CD14-positive monocyte (primary cell): ENCODE measurements around the gene NARS2. TPM values are rescaled to one million over a fixed set of nuclear protein-coding genes. Genes with fewer than 3 reads are reported as not detected.

Experiments used
- DNase-seq, 3 donors: peaks; one replicate each; pipeline ENCODE4 v3.0.0-alpha.2; 2011 to 2022
- H2AFZ ChIP-seq: 2 replicates; pipeline ENCODE4 v1.6.0; 2012; ENCODE audit warnings: mild to moderate bottlenecking, low read depth, low read length, inconsistent platforms; ENCODE audit not compliant: insufficient read depth, poor library complexity, severe bottlenecking
- H3K27ac ChIP-seq, 2 donors: 1 replicate in 1 of 2; 2 replicates in 1 of 2; pipeline ENCODE4 v1.5.1; 2012 to 2013; ENCODE audit warnings: low read length in 2 of 2, control low read depth in 1 of 2, inconsistent platforms in 1 of 2, low read depth in 1 of 2, mild to moderate bottlenecking in 1 of 2
- H3K27me3 ChIP-seq, 2 donors: one replicate each; pipeline versions ENCODE4 v1.6.0 to v1.6.1; 2011 to 2013; ENCODE audit warnings: low read length in 2 of 2; ENCODE audit not compliant: control insufficient read depth in 2 of 2, insufficient read depth in 2 of 2
- H3K36me3 ChIP-seq, 2 donors: replicated peaks in 1 of 2; 1 replicate in 1 of 2; 2 replicates in 1 of 2; pipeline versions ENCODE4 v1.5.1 to v1.6.1; 2012 to 2013; ENCODE audit warnings: low read length in 2 of 2, control low read depth in 1 of 2, inconsistent platforms in 1 of 2, mild to moderate bottlenecking in 1 of 2; ENCODE audit not compliant: insufficient read depth in 2 of 2, control insufficient read depth in 1 of 2
- H3K4me1 ChIP-seq, 2 donors: 1 replicate in 1 of 2; 2 replicates in 1 of 2; pipeline versions ENCODE4 v1.5.1 to v1.6.1; 2012 to 2013; ENCODE audit warnings: low read length in 2 of 2, control low read depth in 1 of 2, inconsistent platforms in 1 of 2, mild to moderate bottlenecking in 1 of 2, moderate library complexity in 1 of 2; ENCODE audit not compliant: insufficient read depth in 2 of 2, control insufficient read depth in 1 of 2
- H3K4me2 ChIP-seq: replicated peaks from 2 replicates; pipeline ENCODE3; 2012; ENCODE audit warnings: low read length, moderate library complexity, mild to moderate bottlenecking; ENCODE audit not compliant: poor library complexity, severe bottlenecking; ENCODE audit errors: extremely low read depth
- H3K4me3 ChIP-seq, 3 experiments: fragments of 200-600 bp in 1 of 3; sonication (generic) in 1 of 3; replicated peaks in 1 of 3; 1 replicate in 2 of 3; 2 replicates in 1 of 3; pipeline ENCODE4 v1.5.1; 2011 to 2013; ENCODE audit warnings: low read length in 3 of 3, mild to moderate bottlenecking in 3 of 3, control low read depth in 2 of 3, low read depth in 2 of 3, inconsistent platforms in 1 of 3, moderate library complexity in 1 of 3
- H3K79me2 ChIP-seq: 2 replicates; pipeline ENCODE4 v1.6.0; 2012; ENCODE audit warnings: mild to moderate bottlenecking, control low read depth, inconsistent platforms, low read length, moderate library complexity; ENCODE audit not compliant: insufficient read depth
- H3K9ac ChIP-seq: 2 replicates; pipeline ENCODE4 v1.6.0; 2017; ENCODE audit warnings: low read length, mild to moderate bottlenecking; ENCODE audit not compliant: insufficient read depth, poor library complexity, severe bottlenecking
- H3K9me3 ChIP-seq, 2 donors: replicated peaks in 1 of 2; 1 replicate in 1 of 2; 2 replicates in 1 of 2; pipeline versions ENCODE4 v1.5.1 to v1.6.1; 2012 to 2013; ENCODE audit warnings: low read length in 2 of 2, control low read depth in 1 of 2; ENCODE audit not compliant: control insufficient read depth in 1 of 2, insufficient read depth in 1 of 2
- H4K20me1 ChIP-seq: 2 replicates; pipeline ENCODE4 v1.6.0; 2012; ENCODE audit warnings: mild to moderate bottlenecking, low read length, control low read depth, moderate library complexity; ENCODE audit not compliant: insufficient read depth
- H3K27ac Mint-ChIP-seq, 7 donors: one replicate each; pipeline ENCODE4 v1.8.0; 2020; ENCODE audit warnings: mild to moderate bottlenecking in 7 of 7, mixed read lengths in 7 of 7, moderate library complexity in 6 of 7, inconsistent platforms in 2 of 7
- H3K27me3 Mint-ChIP-seq, 3 donors: one replicate each; pipeline ENCODE4 v1.8.0; 2021 to 2022; ENCODE audit warnings: low read depth in 3 of 3, mild to moderate bottlenecking in 3 of 3, mixed read lengths in 3 of 3, moderate library complexity in 3 of 3, inconsistent platforms in 1 of 3
- H3K36me3 Mint-ChIP-seq, 2 donors: one replicate each; pipeline ENCODE4 v1.8.0; 2020; ENCODE audit warnings: mixed read lengths in 2 of 2, inconsistent platforms in 1 of 2, mild to moderate bottlenecking in 1 of 2
- H3K4me1 Mint-ChIP-seq: one replicate; pipeline ENCODE4 v1.8.0; 2020; ENCODE audit warnings: mild to moderate bottlenecking, mixed read lengths
- H3K4me3 Mint-ChIP-seq, 2 donors: one replicate each; pipeline ENCODE4 v1.8.0; 2020; ENCODE audit warnings: mild to moderate bottlenecking in 2 of 2, mixed read lengths in 2 of 2, moderate library complexity in 1 of 2
- H3K9me3 Mint-ChIP-seq, 7 donors: one replicate each; pipeline ENCODE4 v1.8.0; 2020 to 2022; ENCODE audit warnings: mixed read lengths in 7 of 7, mild to moderate bottlenecking in 6 of 7, moderate library complexity in 6 of 7, inconsistent platforms in 2 of 7
- WGBS: methylation state at CpG from one replicate; pipeline ENCODE4 v1.1.5; 2013; ENCODE audit warnings: missing lambda C conversion rate; ENCODE audit not compliant: insufficient coverage; 5-methylcytosine and 5-hydroxymethylcytosine counted together
- intact Hi-C, 2 donors: fragments of 100-400 bp; cut with micrococcal nuclease; formaldehyde crosslinking; loops; one replicate each; pipeline versions ENCODE4 v1.15.0 to v1.15.1; 2023
- polyA plus RNA-seq, 3 donors: library from polyadenylated mRNA; depleted of rRNA in 1 of 3; unstranded in 2 of 3; stranded (reverse) in 1 of 3; fragments of 300-500 nt in 2 of 3; fragments of >200 nt in 1 of 3; fragmentation: Illumina TruSeq in 2 of 3; gene quantifications; 1 replicate in 2 of 3; 2 replicates in 1 of 3; pipeline ENCODE4 v1.2.3, GENCODE V29; 2012 to 2021
- TF ChIP-seq, protein P1 (sequence below): fragments of 200-600 bp; IDR thresholded peaks from one replicate; pipeline ENCODE4 v1.8.0; 2022; ENCODE audit warnings: antibody characterized with exemption, mild to moderate bottlenecking

Gene NARS2
- polyA plus RNA-seq, 3 donors = 4.3 to 6.6 (median 4.9) TPM

DNA sequence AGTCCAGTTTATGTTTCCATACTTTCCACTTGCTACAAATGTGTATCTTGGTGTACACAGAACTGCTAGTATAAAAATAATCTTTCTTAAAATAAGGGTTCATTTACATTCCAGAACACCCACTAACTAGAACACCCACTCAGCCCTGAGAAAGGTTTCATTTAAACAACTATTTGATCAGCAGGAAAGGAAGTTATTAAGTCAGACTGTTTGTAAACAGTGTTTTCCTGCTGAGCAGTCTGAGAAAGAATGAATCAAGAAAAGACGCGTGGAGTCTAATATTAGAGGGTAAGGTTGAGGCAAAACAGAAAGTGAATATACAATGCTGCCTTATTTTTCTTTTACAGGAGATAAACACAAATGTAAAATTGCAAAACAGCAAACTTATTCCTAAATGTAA, 32.7 kb downstream of the NARS2 start:
- no peak overlapping the region for H3K4me3 ChIP-seq
- Mint-ChIP-seq H3K36me3 (peaks cover 17 to 20% of the 10 kb centered on the region in 2 donors), H3K27me3 (peaks cover 0 to 2% (median 0%) of the 10 kb centered on the region in 3 donors), H3K27ac (no peak overlapping the region), H3K9me3 (no peaks in the 10 kb centered on the region), H3K4me3 (no peak overlapping the region), H3K4me1 (no peaks in the 10 kb centered on the region)
- H3K4me2 ChIP-seq = no peak overlapping the region
- no peaks in the 10 kb centered on the region for H4K20me1 ChIP-seq
- no peaks in the 10 kb centered on the region for H3K9me3 ChIP-seq
- H3K27me3 ChIP-seq = no peaks in the 10 kb centered on the region
- H3K9ac ChIP-seq = no peak overlapping the region
- DNase-seq = no peak
- H2AFZ ChIP-seq = no peak overlapping the region
- TF ChIP-seq, protein P1, sequence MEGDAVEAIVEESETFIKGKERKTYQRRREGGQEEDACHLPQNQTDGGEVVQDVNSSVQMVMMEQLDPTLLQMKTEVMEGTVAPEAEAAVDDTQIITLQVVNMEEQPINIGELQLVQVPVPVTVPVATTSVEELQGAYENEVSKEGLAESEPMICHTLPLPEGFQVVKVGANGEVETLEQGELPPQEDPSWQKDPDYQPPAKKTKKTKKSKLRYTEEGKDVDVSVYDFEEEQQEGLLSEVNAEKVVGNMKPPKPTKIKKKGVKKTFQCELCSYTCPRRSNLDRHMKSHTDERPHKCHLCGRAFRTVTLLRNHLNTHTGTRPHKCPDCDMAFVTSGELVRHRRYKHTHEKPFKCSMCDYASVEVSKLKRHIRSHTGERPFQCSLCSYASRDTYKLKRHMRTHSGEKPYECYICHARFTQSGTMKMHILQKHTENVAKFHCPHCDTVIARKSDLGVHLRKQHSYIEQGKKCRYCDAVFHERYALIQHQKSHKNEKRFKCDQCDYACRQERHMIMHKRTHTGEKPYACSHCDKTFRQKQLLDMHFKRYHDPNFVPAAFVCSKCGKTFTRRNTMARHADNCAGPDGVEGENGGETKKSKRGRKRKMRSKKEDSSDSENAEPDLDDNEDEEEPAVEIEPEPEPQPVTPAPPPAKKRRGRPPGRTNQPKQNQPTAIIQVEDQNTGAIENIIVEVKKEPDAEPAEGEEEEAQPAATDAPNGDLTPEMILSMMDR = no peak
- H3K27ac ChIP-seq = no peak overlapping the region
- H3K79me2 ChIP-seq = no peaks in the 10 kb centered on the region
- no peaks in the 10 kb centered on the region for H3K4me1 ChIP-seq
- peaks cover 0 to 21% of the 10 kb centered on the region in 2 donors for H3K36me3 ChIP-seq
- WGBS = no CpG with 5 or more reads among the region's 2 CpGs
- intact Hi-C loops = no loop called here

GRCh38 chr11:78541537-78541936, 33.1 kb downstream of the NARS2 start:
- H3K27ac Mint-ChIP-seq = no peak overlapping the region
- peaks cover 0 to 21% of the 10 kb centered on the region in 2 donors for H3K36me3 ChIP-seq
- intact Hi-C loops = no loop called here
- no peak overlapping the region for H3K9ac ChIP-seq
- H3K79me2 ChIP-seq = no peaks in the 10 kb centered on the region
- H3K27me3 ChIP-seq = no peaks in the 10 kb centered on the region
- WGBS = no CpG with 5 or more reads among the region's 3 CpGs
- H3K9me3 Mint-ChIP-seq = no peaks in the 10 kb centered on the region
- H4K20me1 ChIP-seq = no peaks in the 10 kb centered on the region
- peaks cover 18 to 21% of the 10 kb centered on the region in 2 donors for H3K36me3 Mint-ChIP-seq
- H2AFZ ChIP-seq = no peak overlapping the region
- TF ChIP-seq, protein P1 = no peak
- H3K4me3 ChIP-seq = no peak overlapping the region
- H3K4me1 ChIP-seq = no peaks in the 10 kb centered on the region
- H3K4me2 ChIP-seq = no peak overlapping the region
- no peak for DNase-seq
- no peak overlapping the region for H3K4me3 Mint-ChIP-seq
- no peaks in the 10 kb centered on the region for H3K4me1 Mint-ChIP-seq
- no peaks in the 10 kb centered on the region for H3K9me3 ChIP-seq
- H3K27ac ChIP-seq = no peak overlapping the region
- peaks cover 0 to 2% (median 0%) of the 10 kb centered on the region in 3 donors for H3K27me3 Mint-ChIP-seq
